ENCODE results near the gene PHACTR3.

Gene PHACTR3

DNA sequence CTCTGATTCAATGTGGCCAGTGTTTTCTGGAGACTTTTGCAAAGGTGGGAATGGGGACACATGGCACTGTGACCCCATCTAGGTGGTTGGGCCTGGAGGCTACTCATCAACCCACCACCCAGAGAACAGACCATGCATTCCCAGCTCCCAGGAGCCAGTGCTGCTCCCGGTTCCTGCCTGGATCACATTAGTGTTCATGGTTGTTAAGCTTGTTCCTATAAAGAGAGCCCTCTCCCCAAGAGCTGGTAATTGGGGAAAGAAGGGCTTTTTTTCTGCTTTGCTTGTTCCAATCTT lies 102.0 kb downstream of the PHACTR3 start:
- DNase-seq, result no peak

DNA sequence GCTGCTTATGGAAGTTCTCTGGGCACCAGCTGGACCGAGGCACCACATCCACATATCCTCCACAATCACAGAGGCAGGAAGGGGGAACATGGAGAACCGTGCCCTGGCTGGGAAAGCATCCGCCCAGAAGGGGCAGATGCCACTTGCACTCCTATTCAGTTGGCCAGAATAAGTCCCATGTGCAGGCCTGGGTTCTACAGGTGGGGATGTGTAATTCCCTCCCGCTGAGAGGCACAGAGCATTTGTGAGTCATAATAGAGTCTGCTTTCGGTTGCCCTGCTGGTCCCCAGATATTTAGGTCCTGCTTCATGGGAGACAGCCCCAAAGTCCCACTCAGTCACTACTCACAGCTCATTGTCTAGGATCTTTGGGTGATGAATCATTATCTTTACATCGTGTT lies 104.0 kb downstream of the PHACTR3 start:
- DNase-seq, result no peak

DNA sequence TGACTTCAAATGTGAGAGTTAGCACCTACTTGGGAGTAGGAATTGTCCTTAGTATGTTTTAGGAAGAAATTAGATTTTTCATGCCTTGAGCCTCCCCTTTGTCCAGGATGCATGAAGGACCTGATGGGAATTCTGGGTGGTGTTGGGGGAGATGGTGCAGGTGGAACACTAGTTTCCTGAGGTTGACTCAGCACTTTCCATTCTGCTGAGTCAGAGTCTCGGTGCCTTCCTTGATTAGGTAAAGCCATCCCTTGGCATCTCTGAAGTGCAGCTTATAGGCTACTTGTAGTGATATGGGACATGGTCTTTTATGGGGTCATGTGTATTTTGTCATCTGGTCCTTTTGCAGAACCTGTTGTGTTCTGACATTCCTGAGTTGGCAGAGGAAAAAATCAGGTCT lies 105.3 kb downstream of the PHACTR3 start:
- DNase-seq, result no peak

DNA sequence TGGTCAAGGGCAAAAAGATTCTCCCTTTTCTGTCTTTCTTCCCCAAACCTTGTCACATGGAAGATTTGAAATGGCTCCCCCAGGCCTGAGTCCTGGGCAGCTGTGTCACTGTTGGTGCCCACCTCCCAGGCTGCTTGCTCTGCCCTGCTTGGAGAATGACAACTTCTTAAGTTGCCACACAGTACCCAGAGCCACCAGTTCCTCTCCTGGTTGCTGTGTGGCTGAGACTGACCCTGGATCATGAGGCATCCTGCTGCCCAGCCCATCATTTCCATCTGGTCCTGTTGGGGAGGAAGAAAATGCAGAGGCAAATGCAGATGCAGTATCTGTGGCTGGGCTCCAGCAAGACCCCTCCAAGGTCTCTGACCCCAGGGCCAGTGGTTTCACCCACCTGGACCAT lies 113.7 kb downstream of the PHACTR3 start:
- DNase-seq, result no peak

DNA sequence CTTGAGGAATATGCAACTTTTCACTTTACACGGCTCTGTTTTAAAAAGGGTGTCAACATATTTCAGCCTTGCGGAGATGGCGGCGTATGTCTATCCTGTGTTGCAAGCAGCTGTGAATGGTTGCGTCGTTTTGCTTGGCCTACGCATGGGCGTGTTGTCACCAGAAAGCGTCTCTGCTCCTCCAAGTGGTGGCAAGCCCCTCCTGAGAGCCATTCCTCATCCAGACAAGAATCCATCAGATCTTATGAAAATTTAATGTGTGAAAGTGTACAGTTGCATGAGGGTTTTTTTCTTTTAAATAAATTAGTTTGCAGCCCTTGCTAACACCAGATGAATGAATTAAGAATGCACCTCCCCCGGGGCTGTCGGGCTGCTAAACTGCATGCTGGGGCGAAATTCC lies 114.4 kb downstream of the PHACTR3 start:
- DNase-seq, result no peak

DNA sequence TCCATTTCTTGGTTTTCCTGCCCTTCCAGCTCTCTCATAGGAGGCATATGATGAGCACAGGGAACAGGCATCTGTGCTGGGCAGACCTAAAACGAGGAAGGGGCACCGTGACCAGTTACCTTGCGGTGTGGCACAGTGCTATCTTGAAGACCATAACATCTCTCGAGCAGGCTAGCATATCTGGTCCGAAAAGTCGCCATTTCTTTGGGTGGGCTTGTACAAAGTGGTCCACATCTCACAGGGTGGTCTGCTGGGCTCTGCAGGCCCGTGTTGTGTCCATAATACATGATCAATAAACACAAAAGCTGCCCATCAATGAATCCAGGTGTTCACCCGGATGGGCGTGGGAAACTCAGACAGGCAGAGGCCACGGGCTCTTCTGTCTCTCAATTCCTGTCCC lies 115.7 kb downstream of the PHACTR3 start:
- no peak for DNase-seq

DNA sequence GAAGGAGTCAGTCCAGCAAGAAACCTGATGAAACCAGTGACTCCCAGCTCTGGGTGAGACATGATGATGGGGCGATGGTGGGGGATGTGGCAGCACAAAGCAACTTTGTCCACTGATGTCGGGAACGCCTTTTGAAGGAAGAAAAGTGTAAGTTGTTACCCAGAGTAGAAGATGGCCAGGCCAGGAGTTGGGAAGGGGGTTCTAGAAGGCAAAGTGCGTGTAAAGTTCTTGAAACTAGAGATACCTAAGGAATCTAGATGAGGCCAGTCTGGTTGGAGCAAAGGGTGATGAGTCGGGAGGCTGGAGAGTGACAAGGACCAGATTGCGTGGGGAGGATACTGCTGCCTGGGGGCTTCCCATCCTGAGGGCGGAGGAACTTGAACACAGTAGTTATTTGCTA lies 117.0 kb downstream of the PHACTR3 start:
- no peak for DNase-seq

DNA sequence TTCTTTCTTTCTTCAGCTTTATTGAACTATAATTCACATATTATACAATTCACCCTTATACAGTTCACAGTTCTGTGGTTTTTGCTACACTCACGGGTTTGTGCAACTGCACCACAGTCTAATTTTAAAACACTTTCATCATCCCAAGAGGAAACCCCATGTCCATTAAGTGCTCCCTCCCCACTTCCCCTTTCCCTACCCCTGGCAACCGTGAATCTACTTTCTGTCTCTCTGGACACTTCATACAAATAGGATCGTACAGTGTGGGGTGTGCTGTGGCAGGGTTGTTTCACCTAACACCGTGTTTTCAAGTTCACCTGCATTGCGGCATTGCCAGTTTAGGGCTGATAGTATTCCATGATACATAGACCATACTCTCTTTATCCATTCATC lies 118.8 kb downstream of the PHACTR3 start:
- DNase-seq, result no peak

DNA sequence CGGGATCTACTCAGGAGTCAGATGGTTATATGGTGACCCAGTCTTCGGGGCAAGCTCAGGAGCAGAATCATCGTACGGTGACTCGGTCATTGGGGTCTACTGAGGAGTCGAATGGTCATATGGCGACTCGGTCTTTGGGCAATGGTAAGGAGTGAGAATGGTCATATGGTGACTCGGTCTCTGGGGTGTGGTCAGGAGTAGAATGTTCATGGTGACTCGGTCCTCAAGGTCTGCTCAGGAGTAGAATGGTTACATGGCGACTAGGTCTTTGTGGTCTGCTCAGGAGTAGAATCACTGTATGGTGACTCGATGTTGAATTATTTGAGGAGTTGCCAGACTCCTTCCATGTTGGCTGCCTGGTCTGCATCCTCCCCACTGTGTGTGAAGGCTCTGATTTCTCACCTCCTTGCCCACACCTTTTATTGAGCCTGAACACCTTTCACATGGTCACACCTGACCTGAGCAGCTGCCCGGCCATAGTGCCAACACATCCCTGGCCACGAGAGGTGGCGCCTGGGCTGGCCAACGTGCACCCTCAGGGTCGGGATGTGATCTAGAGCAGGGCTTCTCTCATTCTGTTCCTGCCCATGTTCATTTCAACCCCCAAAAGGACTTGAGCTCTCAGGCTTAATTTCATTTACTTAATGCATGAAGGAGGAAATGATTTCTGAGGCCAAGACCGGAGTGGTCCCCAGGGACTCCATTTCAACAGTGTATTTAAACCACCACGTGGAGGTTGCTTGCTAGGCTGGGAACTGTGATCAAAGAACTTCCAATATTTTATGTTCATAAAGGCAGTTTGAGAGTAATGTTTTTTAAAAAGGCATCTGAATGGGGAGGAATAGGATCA lies 119.5 kb downstream of the PHACTR3 start:
- DNase-seq, result peak; percentile 21

DNA sequence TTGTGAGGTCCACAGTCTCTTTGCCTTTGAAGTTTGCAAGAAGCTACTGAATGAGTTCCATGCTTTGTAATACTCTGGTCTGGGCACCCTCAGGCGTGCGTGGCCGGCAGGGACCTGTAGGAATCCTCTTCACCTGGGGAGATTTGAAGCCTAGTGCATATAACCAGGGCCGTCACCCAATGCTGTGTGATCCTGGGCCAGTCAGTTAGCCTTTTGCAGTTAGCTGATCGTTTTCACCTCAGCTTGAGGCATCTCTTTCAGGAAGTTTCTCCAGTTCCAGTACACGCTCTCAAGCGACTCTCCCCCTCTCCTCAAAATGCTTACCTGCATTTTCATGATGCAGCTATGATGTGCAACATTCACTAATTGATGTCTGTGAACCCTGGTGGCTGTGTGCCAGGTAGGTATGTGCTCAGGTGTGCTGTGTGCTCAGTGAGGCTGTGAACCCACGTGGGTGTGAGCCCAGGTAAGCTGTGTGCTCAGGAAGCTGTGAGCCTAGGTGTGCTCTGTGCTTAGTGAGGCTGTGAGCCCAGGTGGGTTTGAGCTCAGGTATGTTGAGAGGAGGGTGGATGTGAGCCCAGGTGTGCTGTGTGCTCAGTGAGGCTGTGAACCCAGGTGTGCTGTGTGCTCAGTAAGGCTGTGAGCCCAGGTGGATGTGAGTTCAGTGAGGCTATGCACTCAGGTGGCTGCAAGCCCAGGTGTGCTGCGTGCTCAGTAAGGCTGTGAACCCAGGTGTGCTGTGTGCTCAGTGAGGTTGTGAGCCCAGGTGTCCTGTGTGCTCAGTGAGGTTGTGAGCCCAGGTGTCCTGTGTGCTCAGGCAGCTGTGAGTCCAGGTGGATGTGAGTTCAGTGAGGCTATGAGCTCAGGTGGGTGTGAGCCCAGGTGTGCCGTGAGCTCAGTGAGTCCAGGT lies 120.4 kb downstream of the PHACTR3 start:
- no peak for DNase-seq

DNA sequence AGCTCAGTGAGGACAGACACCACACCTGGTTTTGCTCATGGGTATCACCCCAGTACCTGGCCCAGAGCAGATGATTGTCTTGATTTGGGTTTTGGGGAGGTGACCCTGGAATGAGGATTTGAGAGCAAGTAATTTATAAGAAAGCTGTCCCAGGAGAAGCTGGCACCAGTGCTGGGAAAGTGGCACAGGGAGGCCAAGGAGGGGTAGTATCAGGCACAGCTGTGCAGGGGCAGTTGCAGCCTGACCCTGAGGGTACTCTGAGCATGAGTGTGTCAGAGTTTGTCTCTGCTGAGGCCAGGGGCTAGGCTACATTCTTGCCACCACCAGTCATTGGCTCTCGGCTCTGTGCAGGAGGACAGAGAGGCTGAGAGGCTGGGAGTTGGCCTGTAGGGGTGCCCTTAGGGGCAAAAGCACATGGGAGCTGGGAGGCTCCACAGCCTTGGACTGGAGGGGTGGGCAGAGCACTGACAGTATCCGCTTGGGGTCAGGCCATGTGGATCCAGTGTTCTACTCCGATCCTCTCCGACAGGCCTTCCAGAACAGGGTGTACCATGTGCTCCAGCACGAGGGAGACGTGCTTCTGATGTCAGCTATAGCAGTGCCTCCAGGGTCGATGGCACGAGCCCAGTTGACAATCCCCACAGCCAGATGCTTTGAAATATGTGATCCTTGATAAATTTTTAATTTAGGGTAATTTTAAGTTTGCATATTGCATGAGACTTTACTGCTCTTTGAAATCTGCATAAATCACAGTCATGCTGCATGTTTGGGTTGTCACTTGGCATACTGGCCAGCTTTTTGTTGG lies 121.3 kb downstream of the PHACTR3 start:
- DNase-seq, result no peak

DNA sequence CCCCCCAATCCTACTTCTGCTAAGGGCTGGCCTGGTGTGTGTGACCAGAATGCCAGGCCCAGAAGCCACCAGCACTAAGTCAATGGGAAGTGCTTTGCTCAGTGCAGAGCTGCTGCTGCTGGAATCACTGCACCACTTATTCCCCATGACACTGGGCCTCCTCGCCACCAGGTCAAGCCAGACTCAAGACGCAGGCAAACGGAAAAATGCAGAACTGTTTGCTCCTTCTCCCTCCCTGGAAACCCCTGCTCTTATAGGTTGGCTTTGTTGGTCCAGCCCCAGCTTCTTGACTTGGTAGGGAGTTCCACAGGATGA lies 121.9 kb downstream of the PHACTR3 start:
- no peak for DNase-seq

DNA sequence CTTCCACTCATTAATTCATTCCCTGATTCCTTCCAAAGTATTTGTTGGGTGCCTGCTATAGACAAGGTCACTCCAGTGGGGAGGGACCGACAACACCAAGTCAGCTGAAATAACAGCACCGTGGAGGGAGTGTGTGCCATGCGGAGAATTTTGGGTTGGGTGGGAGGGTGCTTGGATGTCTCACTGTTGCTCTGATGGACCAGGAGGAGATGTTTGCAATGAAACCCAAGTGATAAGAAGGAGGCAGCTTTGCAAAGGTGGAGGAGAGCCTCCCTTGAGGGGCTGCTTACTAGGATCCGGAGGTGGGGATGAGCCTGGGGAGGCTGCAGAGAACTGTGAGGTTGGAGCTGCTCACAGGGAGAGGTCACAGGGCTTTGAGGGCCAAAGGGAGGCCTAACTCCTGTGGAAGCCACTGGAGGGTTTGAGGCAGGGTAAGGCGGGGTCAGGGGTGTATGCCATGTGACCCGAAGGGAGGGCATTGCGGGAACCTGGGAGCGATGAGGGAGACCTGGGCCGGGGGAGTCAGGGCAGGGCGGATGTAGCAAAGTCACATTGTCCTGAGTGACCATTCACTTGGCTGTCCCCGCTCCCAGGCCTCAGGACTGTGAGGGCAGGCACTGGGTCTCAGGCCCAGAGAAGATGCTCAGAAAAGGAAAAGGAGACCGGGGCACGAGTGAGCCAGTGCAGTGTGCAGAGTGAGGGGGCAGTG lies 124.5 kb downstream of the PHACTR3 start:
- no peak for DNase-seq

DNA sequence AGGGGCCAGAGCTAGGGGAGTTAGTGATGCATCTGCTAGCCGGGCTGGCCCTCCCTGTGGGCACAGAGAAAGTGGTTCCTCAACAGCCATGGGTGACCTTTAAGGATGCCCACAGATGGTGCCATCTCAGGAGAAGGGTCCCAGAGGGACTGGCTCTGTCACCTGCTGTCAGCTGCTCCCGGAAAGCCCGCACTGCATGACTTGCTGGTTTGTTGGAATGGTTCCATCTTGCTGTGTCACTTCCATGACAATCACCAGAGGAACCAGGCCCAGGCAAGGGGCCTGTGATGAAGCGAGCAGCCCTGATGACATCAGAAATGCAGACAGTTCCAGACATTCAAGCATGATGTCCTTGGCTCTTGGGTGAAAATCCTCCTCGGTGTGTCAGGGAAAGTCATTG lies 125.2 kb downstream of the PHACTR3 start:
- DNase-seq, result no peak

DNA sequence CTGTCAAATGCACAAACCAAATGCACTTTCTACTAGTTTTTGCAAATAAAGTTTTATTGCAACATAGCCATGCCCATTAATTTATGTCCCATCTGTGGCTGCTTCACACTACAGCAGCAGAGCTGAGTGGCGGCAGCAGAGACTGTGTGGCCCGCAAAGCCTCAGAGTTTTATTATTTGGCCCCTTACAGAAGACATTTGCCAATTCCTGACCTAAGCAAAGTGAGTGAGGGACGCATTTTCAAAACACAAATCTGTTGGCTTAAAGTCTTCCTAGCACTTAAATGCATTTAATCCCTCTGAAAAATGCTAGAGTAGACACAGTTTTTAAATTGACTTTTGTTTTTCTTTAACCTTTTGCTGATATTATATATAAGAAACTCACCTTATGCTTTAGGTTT lies 126.4 kb downstream of the PHACTR3 start:
- peak; percentile 73 for DNase-seq

DNA sequence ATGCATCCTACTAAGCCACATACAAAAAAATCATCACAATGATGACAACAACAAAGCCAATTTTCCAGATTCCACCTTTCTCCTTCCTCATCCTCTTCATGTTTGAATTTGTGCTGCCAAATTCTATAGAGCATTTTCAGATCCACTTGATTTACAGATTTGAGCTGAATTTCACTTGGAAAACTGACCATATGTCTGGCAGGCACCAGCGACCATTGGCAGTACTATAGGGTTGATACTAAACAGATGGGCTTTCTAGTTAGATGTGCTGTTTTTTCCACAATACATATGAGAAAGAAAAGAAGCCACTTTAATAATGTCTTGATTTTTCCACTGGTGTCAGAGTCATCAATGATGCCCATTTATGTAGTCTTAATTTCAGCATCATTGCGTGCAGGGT lies 127.0 kb downstream of the PHACTR3 start:
- peak; percentile 81 for DNase-seq

DNA sequence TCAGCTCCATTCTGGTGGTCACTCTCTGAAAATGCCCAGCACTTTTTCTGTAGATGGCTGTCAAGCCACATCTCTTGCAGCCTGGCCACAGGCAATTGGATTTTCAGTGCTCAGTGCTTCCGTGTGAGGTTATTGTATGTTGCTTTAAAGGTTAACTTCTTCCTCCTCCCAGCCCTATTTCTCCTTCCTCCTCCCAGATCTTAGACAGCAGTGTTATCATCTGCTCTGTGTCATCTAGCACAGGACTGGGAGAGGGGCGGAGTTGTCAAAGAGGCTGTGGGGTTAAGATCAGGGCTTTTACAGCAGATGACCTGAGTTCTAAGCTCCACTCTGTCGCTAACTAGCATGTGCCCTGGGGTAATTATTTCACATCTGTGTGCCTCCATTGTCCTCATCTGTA lies 129.0 kb downstream of the PHACTR3 start:
- DNase-seq, result no peak

DNA sequence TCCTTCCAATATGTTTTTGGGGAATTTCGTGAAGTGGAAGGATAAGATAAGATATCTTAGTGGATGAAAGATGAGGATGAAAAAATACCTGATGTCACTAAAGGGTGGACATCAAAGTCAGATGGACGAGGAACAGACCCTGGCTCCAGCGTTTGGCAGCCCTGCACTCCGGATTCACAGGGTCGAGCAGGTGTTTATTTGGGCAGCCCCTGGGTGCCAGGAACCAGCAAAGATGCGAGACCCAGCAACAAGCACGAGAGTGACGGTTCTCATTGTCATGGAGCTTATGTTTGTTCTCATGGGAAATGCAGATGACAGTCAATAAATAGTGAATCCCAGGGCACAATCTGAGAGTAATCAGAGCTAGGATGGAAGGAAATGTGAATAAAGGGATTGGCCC lies 131.1 kb downstream of the PHACTR3 start:
- DNase-seq, result no peak

DNA sequence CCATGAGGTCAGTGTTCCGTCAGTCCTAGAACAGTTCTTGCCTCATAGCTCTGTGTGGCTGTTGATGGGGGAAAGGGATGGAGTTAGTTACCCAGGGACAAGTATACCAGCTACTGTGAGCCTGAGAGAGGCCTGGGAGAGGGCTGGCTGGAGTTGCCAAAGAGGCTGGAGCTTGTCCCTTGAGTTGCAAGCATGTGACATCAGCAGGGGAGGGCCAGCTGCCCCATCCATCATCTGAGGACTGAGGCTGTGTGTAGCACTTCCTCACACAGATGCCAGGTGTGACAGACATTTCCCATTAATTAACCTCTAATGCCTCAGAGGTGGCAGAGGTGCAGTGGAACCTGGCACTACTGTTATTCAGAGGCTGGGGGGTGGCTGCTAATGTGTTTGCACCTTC lies 131.6 kb downstream of the PHACTR3 start:
- DNase-seq, result peak; percentile 19

DNA sequence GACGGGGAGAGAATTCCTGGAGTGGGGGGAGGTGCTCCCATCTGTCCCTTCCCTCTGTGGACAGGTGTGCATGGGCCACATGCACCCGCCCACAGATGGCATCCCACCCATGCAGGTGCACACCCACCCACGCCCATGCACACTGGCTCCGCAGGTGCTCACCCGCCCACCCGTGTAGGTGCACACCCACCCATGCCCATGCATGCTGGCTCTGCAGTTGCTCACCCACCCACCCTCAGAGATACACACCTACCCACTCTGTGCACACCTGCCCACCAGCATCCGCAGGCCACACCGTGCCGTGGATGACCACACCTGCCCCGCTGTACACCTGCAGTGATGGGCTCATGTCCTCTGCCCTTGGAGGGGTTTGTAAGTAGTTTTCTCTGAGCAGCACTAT lies 132.0 kb downstream of the PHACTR3 start:
- no peak for DNase-seq

DNA sequence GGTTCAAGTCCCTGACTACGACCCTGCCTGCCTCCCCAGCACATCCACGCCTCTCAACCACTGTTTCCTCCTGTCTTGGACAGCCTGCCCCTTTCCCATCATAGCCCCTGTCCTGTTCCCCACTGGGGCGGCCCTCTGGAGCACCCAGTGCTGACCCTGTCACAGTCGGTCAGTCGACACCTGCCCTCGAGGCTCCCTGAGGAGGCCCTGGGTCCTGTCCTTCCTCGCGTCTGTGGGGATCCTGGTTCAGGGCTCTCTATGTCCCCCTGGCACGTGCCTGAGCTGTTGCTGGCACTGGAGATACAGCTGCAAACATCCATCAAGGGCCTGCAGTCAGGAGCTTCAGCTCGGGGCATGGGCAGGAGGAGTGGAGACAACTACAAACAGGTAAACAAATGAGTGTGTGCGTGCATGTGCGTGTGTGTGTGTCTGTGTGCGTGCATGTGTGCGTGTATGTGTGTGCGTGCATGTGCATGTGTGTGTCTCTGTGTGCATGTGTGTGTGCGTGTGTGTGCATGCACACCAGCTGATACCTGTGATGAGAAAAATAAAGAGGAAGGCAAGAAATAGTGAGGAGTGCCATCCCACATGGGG lies 132.8 kb downstream of the PHACTR3 start:
- no peak for DNase-seq

DNA sequence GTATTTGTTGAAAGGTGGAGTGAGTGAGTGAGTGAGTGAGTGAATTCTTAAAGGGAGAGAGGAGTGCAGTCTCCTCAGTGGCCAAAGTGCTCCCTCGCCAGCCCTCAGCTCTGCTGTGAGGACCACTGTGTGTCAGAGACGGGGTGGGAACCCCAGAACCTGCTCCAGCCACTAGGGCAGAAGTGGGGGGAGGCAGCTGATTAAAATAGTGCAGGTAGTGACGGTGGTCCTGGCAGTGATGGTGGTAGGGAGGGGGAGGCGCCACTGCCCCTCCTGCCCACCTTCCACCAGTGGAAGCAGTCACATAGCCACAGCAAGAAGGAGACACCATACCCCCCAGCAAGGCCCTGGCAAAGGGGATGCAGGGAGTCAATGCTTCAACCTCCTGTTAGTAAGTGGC lies 133.5 kb downstream of the PHACTR3 start:
- no peak for DNase-seq

DNA sequence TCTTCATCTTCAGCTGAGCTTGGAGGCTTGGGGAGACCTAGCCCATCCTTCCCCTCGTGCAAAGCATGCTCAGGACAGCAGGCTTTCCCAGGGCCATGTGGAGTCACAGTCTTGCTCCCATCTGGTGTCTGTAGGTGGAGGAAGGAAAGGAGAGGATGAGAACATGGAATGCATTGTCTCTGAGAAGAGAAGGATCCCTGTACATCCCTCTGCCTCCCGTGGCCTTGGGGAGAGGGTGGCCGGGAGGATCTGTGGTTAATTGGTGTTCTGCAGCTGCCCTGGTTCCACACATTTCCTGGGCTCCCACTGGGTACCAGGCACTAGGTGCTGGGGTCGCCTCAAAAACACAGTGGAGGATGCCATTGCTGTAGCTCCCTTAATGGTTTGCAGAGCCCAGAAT lies 134.5 kb downstream of the PHACTR3 start:
- no peak for DNase-seq
